GM19438 (cell line): ENCODE data around the gene LURAP1L.

ENCODE experiments used
- ATAC-seq: cut with Tn5 transposase; IDR thresholded peaks from one replicate; pipeline ENCODE4 v1.9.1; 2021; ENCODE audit warnings: low read depth; ENCODE audit not compliant: unreplicated experiment

The LURAP1L gene

DNA sequence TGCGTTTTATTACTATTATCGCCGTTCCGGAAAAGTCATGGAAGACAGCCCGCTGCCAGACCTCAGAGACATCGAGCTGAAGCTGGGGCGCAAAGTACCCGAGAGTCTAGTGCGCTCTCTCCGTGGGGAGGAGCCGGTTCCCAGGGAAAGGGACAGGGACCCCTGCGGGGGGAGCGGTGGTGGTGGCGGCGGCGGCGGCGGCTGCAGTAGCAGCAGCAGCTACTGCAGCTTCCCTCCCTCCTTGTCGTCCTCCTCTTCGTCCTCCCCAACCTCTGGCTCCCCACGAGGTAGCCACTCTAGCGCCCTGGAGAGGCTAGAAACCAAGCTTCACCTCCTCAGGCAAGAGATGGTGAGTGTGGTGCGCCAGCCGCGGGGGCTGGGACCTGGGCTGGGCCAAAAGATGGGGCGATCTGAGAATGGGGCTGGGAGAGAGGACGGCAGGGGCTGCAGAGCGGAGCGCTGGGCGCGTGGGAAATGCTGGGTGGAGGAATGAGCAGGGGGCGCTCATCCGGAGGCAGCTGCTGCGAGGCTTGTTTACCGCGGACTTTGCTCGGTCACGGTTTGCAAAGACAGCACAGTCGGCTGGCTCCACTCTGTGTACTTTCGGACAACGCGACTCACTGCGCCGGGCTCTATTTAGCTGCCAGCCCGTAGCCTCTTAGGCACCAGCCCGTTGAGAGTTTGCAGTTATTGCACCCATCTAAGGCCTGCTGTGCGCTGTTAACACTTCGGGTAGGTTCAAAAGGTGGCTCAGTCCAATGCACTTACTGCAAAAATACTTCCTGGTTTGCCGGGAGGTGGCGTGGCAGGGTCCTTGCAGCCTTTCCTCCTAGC is 1.1 kb downstream of the LURAP1L start:
- ATAC-seq = no peak

DNA sequence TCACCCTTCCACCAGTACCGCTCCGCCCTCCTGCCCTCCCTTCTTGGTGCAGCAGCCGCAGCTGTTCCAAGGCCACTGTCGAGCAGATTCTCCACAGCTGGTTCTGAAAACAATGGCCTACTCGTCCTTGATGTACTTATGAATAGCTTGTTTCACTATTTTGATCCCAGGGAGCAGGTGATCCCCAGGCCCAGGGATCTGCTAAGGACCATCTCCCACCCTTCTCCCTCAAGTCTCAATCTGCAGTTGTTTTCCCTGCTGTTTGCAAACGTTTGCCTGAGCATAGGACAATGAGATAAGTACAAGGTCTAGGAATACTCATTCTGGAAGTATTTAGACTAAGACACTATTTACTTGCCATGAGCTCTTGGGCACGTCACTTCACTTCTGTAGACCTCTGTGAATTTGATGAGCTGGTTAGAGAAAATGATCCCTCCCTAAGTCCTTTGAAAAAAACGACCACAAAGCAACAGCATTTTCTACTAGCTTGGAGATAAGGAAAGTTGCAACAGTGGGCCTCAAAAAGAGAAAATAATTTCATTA is 1.8 kb downstream of the LURAP1L start:
- ATAC-seq = no peak

DNA sequence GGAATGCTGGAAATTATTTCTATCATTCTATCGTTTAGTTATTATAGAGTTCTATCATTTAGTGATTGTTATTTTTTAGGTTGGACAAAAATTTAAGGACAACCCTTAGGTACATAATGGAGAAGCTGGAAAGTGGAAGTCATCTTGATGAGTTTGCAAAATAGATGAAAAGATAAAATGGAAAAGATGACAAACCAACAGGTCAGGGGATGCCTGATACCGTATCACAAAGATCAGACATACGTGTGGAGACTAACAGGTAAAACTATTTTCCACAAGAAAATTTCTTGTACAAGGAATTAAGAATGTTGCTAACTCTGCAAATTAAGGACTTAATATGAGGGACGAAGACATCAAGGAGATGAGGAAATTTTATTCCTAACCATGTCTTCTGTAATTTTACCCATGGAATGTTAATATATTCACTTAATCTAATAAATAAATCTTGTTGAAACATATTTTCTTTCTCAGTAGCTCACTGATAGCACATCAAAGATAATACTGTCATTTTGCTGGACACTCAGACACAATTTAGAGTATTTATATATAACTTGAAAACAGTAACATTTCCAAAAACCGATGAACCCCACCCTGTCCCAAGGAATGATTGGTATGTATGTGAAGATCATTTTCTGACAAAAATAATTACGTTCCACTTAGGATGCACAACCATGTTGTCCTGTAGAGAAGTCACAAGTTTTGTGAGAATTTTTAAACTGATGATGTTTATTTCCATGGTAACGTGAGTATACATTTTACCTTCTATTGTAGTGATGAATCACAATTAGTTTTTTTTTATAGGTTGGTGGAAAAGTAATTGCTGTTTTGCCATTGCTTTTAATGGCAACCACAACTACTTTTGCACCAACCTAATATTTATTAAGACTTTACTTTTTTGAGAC is 2.6 kb downstream of the LURAP1L start:
- ATAC-seq = no peak

DNA sequence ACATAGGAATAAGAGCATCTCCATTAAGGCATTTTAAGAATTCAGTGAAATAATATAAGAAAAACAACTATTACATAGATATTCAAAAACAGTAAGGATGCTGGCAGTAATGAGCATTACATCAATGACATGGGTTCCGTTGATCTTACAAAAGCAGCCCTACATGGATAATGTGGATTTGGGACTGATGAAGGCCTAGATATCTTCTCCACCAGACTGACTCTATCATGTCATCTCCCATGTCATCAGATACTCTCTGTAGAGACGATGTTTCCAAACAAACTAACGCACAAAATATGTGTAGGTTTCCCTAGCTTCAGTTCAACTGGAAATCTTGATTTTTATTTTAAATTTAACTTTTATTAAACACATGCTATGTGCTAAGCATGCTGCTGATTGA is 3.6 kb downstream of the LURAP1L start:
- no peak for ATAC-seq

DNA sequence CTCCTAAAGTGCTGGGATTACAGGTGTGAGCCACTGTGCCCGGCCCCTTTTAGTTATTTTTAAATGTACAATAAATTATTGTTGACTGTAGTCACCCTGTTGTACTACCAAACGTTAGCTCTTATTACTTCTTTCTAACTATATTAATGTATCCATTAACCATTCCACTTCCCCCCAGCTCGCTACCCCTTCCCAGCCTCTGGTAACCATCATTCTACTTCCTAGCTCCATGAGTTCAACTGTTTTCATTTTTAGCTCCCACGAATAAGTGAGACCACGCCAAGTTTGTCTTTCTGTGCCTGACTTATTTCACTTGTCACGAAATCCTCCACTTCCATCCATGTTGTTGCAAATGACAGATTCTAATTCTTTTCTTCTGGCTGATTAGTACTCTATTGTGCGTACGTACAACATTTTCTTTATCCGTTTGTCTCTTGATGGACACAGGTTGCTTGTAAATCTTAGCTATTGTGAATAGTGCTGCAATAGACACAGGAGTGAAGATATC is 6.5 kb downstream of the LURAP1L start:
- no peak for ATAC-seq

DNA sequence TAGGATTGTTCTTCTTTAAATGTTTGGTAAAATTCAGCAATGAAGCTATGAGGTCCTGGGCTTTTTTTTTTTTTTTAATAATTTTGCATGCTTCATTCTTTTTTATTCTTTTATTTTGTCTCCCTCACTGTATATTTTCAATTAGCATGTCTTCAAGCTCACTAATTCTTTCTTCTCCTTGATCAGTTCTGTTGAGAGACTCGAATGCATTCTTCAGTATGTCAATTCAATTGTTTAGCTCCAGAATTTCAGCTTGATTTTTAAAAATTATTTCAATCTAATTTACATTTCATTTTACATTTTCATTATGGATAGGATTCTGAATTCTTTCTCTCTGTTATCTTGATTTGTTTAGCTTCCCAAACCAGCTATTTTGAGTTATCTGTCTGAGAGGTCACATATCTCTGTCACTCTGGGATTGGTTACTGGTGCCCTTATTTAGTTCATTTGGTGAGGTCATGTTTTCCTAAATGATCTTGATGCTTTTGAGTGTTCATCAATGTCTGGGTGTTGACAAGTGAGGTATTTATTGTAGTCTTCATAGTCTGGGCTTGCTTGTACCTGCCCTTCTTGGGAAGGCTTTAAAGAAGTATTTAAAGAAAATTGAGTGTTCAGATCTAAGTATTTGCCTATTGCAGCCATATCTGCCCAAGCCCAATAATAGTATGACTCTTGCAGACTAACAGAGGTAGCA is 9.1 kb downstream of the LURAP1L start:
- ATAC-seq = no peak

DNA sequence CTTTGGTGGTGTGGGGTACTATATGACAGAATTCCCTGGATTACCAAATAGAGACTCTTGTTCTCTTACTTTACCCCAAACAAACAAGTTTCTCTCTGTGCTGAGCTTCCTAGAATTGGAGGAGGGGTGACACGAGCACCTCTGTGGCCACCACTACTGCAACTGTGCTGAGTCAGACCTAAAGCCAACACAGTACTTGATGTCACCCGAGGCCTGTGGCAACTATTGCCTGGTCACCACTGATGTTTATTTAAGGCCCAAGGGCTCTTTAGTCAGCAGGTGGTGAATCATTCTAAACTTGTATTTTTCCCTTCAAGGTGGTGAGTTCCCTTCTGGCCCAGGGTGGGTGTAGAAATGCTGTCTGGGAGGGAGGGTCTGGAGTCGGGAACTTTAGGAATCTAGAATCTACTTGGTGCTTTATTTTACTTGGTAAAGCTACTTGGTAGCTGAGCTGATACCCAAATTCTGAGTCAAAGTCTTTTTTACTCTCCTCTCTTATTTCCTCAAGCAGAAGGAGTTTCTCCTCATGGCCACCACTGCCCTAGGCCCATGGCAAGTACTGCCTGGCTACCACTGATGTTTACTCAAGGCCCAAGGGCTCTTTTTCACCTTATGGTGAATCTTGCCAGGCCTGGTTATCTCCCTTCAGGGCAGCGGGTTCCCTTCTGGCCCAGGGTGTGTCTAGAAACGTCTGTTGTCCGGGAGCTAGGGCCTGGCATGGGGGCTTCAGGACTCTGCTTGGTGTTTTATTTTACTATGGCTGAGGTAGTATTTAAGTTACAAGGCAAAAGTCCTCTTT is 9.8 kb downstream of the LURAP1L start:
- ATAC-seq = no peak

DNA sequence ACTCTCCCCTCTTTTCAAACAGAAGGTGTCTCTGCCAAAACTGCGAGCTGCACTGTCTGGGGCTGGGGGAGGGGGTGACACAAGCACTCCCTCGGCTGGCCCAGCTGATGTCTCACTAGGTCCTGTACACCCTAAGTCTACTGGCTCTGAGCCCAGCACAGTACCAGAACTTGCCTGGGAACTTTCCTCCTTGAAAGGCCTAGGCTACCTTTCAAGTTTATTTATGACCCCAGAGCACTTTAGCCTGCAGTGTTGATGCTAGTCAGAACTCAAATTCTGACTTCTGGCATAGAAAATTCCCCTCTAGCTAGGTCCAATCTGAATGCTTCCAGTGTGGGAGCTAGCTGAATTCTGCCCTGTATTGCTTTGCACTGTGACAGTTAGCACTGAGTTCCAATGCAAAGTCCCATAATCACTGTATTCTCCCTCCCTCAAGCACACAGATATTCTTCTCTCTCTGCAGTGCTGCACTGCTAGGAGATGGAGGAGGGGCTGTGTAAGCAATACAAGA is 10.5 kb downstream of the LURAP1L start:
- no peak for ATAC-seq

DNA sequence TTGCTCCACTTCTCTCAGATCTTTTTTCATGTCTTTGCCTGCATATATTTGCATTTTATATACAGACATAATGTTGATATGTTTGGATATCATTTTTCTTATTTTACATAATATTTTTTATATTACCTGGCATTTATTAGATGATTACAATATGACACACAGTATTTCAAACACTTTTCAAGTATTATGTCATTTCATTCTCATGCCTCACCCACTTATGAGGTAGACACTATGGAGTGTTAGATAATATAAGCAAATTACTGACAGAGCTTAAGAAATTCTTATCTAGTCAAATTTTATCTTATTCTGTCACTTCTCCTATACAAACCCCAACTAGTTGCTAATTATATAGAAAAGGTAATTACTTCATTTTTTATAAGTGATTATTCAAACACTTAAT is 11.1 kb downstream of the LURAP1L start:
- ATAC-seq = no peak

DNA sequence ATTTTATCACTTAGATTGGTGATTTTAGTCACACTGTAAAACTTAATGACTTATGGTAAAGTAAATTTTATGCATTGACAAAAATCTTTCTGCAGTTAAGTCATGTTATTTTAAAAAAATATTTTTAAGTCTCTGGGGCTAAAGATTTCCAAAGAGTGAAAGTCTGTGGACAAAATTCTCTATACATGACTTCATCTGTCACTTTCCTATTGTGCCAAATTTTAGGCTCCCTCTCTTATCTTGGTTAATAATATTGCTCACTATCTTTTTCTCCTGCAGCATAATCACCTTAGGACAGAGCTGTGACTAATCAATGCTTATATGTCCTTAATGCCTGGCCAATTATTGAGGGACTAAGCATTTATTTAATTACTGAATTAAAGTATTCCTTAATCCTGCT is 15.2 kb downstream of the LURAP1L start:
- ATAC-seq = no peak

DNA sequence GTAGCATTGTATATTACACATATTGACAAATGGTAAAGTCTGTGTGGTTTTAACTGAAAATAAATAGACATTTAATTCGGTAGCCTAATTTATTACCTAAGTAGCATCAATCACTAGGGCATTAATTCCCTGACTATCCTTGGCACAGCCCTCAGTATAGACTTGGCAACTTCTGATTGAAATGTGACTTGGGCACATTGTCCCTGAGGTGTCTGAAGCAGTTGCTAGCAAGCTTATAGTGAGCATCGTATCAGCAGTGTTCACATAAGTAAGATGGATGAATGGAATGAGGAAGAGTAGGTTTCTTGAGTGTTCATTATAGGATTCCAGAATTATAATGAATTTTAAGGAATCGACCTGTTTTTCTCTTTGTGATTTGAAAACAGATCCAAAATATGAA is 16.1 kb downstream of the LURAP1L start:
- no peak for ATAC-seq

DNA sequence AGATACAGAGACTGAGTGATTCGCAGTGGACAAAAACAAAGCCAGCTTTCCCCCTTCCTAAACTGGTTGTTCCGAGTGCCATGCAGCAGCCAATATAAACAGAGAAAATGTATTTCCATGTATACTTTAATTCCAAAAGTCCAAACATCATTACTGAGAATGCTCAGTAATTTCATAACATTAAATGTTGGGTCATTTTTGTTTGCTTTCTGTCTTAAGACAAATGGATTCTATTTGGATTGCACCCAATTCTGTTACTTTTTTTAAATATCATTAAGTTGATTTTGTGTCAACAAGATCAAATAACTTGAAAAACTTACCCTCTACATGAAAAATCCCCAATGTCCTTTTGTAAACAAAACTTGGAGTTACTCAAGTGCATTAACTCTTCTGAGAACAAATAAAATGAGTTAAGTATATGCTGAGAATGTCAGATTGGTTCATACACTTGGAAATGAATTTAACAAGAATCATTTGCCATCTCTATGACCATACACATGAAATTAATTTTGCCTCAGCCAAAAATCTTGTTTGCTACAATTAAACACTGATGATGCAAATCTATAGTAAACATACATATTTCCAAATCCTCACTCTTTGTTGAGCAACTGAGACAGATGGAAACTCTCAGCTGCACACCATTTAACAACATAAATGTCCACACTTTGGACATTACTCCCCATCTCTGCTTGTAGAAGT is 19.4 kb downstream of the LURAP1L start:
- no peak for ATAC-seq

DNA sequence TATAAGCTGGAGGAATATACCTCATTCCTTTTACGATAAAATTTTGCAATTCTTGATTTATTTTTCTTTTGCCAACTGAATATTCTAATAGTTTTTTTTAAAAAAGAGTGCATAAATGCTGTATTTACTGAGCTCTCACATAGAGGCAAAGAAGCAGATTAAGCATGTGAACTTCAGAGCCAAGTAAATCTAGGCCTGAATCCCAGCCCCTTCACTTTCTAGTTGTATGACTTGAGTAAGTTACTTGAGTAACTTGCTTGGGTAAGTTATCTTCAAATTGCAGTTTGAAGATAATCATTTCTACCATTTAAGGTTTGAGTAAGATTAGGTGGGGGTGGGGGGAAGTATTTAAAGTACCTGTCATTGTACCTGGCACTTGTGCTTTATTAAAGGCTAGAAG is 21.8 kb downstream of the LURAP1L start:
- ATAC-seq = no peak

DNA sequence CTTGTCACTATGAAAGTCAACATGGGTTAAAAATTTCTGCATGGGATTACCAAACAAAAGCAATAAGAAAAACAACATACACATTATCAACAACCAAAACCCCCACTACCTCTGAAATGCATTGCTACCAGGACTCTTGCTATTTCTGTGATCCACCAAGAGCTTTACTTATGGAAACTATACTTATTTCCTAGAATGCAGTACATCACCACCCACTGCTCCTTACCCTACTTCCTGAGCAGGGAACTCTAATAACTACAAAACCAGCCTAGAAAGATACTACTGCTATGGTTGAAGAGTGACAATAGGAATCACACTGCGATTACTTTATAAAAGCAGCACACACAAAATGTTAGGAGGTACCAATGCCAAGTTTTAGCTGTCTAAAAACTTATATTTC is 22.2 kb downstream of the LURAP1L start:
- ATAC-seq = no peak

DNA sequence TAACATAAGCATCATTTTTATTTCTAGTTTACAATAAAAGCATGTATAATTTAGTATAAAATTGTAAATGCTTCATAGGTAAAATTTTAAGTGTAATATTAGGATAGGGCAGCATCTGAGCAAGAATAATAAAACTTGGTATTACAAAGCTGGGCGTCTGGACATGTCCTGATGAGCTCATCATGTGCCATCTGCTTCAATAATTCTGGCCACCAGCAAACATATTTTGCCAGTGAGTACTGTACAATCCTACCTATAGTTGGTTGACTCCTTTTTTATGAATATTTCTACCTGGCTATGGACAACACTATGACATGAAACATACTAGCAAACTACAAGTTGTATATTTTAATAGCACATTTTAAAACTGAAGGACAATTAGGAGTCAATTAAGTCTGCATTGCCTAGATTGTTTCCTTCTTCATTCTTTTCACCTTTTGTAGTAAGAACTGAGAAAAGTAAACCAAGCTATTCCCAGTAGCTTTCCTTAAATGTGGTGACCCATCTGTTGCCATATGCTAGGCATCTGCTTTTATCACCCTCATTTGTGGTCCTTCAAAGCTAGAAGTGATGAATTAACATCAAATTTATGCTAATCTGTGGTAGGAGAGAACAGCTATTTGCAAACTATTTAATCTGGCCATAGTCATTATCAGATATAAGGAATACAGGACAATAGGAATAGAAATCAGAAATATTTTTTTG is 23.4 kb downstream of the LURAP1L start:
- ATAC-seq = no peak

DNA sequence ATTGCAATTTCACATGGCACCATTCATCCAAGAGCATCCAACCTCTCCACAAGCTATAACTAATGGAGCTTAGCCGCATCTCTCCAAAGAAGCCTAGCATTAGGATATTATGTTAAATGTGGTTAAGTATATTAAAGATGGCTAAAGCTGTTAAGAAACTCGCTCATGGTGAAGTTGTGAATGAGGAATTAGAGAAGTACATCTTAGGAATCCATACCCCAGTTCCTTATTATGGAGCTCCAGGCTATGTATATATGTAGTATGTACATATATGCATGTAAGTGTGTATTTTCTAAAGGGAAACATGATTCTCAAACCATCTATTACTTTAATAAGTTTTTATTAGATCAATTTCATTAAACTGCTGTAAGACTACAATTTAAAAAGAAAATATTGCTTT is 26.4 kb downstream of the LURAP1L start:
- ATAC-seq = no peak

DNA sequence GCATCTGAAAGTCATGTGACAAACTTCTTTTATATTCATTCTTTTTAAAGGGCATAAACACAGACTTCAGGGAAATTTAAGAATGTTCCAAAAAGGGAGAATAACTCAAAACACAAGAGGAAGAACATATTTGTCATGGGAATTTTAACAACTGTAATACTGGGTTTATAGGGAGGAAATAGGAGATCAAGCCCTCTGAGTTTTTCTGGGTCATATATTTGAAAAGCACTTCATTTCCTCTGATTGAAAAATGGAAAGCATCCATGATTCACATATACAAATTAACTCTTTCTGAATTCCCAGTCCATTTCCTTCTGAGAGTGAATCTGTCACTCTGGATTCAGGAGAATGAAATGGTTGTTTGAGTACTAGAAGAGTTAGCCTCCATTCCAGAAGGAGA is 26.8 kb downstream of the LURAP1L start:
- no peak for ATAC-seq

DNA sequence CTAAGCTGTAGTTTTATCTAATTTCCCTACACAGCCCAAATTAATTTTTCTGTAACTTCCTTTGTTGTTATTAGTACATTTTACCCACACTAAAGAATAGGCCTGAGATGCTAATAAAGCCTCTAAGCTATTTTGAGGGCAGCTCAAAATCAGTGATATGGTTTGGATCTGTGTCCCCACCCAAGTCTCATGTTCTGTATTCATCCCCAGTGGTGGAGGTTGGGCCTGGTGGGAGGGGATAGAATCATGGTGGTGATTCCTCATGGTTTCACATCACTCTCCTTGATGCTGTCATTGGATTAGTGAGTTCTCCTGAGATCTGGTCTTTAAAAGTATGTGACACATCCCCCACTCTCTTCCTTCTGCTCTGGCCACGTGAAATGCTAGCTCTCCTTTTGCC is 27.3 kb downstream of the LURAP1L start:
- no peak for ATAC-seq

DNA sequence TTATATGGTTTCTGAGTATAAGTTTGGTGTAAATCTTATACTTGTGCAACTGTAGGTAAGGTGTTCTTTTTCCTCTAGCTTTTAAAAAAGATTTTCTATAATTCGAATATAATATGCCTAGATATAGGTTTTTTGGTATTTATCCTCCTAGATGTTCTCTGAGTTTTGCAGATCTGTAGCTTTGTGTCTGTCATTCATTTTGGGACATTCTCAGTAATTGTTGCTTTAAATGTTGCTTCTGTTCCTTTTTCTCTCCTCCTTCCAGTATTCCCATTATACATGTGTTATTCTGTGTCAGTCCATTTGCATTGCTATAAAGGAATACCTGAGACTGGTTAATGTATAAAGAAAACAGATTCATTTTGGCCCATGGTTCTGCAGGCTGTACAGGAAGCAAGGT is 33.7 kb downstream of the LURAP1L start:
- ATAC-seq = no peak
